GM12891 (cell line): ENCODE measurements around the gene C12orf56.

Experiments
- POLR2A ChIP-seq: IDR thresholded peaks from 2 replicates; pipeline ENCODE4 v1.6.1; 2011; ENCODE audit warnings: low read depth, low read length, control low read depth
- POLR2AphosphoS5 ChIP-seq: IDR thresholded peaks from 2 replicates; pipeline ENCODE4 v1.6.1; 2011; ENCODE audit warnings: low read depth, low read length, control low read depth
- SPI1 ChIP-seq: IDR thresholded peaks from 2 replicates; pipeline ENCODE4 v1.6.1; 2011; ENCODE audit warnings: low read depth, low read length, control low read depth
- TAF1 ChIP-seq: IDR thresholded peaks from 2 replicates; pipeline ENCODE4 v1.6.1; 2011; ENCODE audit warnings: low read depth, low read length, control low read depth

DNA sequence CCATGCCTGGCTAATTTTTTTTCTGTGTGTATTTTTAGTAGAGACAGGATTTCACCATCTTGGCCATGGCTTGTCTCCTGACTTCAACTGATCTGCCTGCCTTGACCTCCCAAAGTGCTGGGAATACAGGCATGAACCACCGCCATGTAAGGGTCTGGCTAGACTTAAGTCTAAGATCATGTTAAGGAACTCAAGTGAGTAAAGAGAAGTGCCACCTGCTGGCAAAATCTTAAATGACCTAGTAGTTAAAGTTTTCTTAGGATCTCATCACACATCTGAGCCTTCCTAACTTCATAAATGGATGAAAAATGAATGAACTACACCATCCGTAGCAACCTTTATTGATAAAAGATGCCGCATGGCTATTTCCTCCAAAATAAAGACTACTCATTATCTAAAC lies 1.7 kb upstream of the C12orf56 start:
- TF ChIP-seq POLR2AphosphoS5 (no peak), TAF1 (no peak), POLR2A (no peak), SPI1 (no peak)
